Measurements from ENCODE around the gene GTF2H2C.
"Not testable (repeated sequence)": the region's sequence is repeated elsewhere in the genome, so short reads cannot be mapped to it uniquely, and the experiment has no call there.

GTF2H2C gene

GRCh38 chr5:69559908-69560330 lies at the start of gene GTF2H2C:
Gene GTF2H2C (plus strand): TSS chr5:69560191. CDS start chr5:69565133, 4,942 bp downstream.
- not testable (repeated sequence) for H3K9me3 ChIP-seq (ENCODE audit: control insufficient read depth in 2 of 2, low read length in 2 of 2); H3K4me1 ChIP-seq (ENCODE audit: control insufficient read depth in 2 of 2, insufficient read depth in 2 of 2, low read length in 2 of 2); H3K36me3 ChIP-seq (ENCODE audit: control insufficient read depth in 2 of 2, insufficient read depth in 2 of 2, low read length in 2 of 2); H3K27me3 ChIP-seq (ENCODE audit: control insufficient read depth in 2 of 2, insufficient read depth in 2 of 2, low read length in 2 of 2)
- Histone ChIP-seq H3K9ac (ENCODE audit: low read depth in 1 of 2, low read length in 2 of 2) (peak within 1 kb of the TSS; percentile 41 to 59), H3K4me3 (ENCODE audit: low read length in 2 of 2) (peak within 1 kb of the TSS; percentile 61 to 71), H3K27ac (ENCODE audit: low read depth in 2 of 2, low read length in 2 of 2) (peak within 1 kb of the TSS in 1 of 2 donors; percentile 58)

DNA sequence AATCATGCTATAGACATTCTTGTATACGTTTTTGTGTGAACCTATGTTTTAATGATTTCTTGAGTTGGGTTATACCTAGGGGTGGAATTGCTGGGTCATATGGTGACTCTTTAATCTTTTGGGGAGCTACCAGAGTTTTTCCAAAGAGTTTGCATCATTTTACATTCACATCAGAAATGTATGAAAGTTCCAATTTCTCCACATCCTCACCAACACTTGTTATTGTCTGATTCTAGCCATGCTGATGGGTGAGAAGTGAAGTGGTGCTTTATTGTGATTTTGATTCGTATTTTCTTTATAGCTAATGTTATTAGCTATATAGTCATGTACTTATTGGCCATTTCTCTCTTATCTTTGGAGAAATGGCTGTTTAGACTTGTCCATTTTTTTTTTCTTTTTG lies 49.3 kb upstream of the GTF2H2C start:
- Histone ChIP-seq H3K9ac (ENCODE audit: low read depth in 1 of 2, low read length in 2 of 2) (no peak overlapping the region), H3K4me1 (ENCODE audit: control insufficient read depth in 2 of 2, insufficient read depth in 2 of 2, low read length in 2 of 2) (peaks cover 4 to 5% of the 10 kb centered on the region in 2 donors), H3K36me3 (ENCODE audit: control insufficient read depth in 2 of 2, insufficient read depth in 2 of 2, low read length in 2 of 2) (peaks cover 19 to 22% of the 10 kb centered on the region in 2 donors), H3K9me3 (ENCODE audit: control insufficient read depth in 2 of 2, low read length in 2 of 2) (no peaks in the 10 kb centered on the region), H3K4me3 (ENCODE audit: low read length in 2 of 2) (no peak overlapping the region), H3K27ac (ENCODE audit: low read depth in 2 of 2, low read length in 2 of 2) (no peak overlapping the region), H3K27me3 (ENCODE audit: control insufficient read depth in 2 of 2, insufficient read depth in 2 of 2, low read length in 2 of 2) (no peaks in the 10 kb centered on the region)

- Histone ChIP-seq H3K4me1 (ENCODE audit: control insufficient read depth in 2 of 2, insufficient read depth in 2 of 2, low read length in 2 of 2) (peaks cover 5 to 12% of the 10 kb centered on the region in 2 donors), H3K27ac (ENCODE audit: low read depth in 2 of 2, low read length in 2 of 2) (no peak overlapping the region), H3K9me3 (ENCODE audit: control insufficient read depth in 2 of 2, low read length in 2 of 2) (no peaks in the 10 kb centered on the region), H3K4me3 (ENCODE audit: low read length in 2 of 2) (no peak overlapping the region), H3K27me3 (ENCODE audit: control insufficient read depth in 2 of 2, insufficient read depth in 2 of 2, low read length in 2 of 2) (no peaks in the 10 kb centered on the region), H3K9ac (ENCODE audit: low read depth in 1 of 2, low read length in 2 of 2) (no peak overlapping the region), H3K36me3 (ENCODE audit: control insufficient read depth in 2 of 2, insufficient read depth in 2 of 2, low read length in 2 of 2) (peaks cover 12 to 14% of the 10 kb centered on the region in 2 donors)
These were observed 47.2 kb upstream of the GTF2H2C start for GRCh38 chr5:69512740-69513260.

GRCh38 chr5:69515570-69515969 lies 44.4 kb upstream of the GTF2H2C start:
- not testable (repeated sequence) for H3K9ac ChIP-seq (ENCODE audit: low read depth in 1 of 2, low read length in 2 of 2); H3K4me3 ChIP-seq (ENCODE audit: low read length in 2 of 2); H3K36me3 ChIP-seq (ENCODE audit: control insufficient read depth in 2 of 2, insufficient read depth in 2 of 2, low read length in 2 of 2); H3K27ac ChIP-seq (ENCODE audit: low read depth in 2 of 2, low read length in 2 of 2); H3K9me3 ChIP-seq (ENCODE audit: control insufficient read depth in 2 of 2, low read length in 2 of 2); H3K27me3 ChIP-seq (ENCODE audit: control insufficient read depth in 2 of 2, insufficient read depth in 2 of 2, low read length in 2 of 2)
- peaks cover 13 to 27% of the 10 kb centered on the region in 2 donors for H3K4me1 ChIP-seq (ENCODE audit: control insufficient read depth in 2 of 2, insufficient read depth in 2 of 2, low read length in 2 of 2)

DNA sequence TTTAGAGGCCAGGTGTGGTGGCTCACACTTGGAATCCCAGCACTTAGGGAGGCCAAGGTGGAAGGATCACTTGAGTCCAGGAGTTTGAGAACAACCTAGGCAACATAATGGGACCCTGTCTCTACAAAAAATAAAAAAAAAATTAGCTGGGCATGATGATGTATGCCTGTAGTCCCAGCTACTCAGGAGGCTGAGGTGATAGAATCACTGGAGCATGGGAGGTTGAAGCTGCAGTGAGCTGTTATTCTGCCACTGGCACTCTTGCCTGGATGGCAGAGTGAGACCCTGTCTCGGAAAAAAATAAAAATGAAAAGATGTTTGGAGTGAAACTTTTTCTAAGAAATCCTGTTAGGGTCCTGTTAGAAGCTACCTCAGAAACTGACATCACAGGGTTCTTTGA lies 43.2 kb upstream of the GTF2H2C start:
- H3K4me1 ChIP-seq (ENCODE audit: control insufficient read depth in 2 of 2, insufficient read depth in 2 of 2, low read length in 2 of 2), result peaks cover 16 to 34% of the 10 kb centered on the region in 2 donors

DNA sequence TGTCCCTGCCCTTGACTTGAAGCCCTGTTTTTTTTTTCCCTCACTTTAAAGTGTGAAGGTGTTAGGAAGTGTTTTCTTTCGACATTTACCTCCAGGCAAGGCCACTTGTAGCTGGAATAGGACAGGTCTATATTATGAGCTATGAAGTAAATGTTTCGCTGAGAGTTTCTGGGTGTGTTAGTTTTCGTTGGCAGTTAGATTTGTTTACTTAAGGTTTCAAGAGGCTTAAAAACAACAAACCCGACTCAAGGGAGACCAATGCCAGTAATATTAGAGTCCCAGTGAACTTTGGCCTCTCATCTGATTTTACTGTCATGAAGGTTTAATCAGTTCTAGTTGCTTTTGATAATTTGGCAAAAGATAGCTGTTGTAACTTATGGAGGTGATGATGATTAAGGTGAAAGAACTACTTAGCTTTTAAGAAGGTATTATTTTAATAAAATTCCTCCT lies 42.2 kb upstream of the GTF2H2C start:
- Histone ChIP-seq H3K27ac (ENCODE audit: low read depth in 2 of 2, low read length in 2 of 2) (peak overlapping the region; percentile 80 to 92), H3K36me3 (ENCODE audit: control insufficient read depth in 2 of 2, insufficient read depth in 2 of 2, low read length in 2 of 2) (no peaks in the 10 kb centered on the region)

More for the DNA sequence above, 43.2 kb upstream of the GTF2H2C start:
- H3K27me3 ChIP-seq (ENCODE audit: control insufficient read depth in 2 of 2, insufficient read depth in 2 of 2, low read length in 2 of 2), result no peaks in the 10 kb centered on the region
- no peak overlapping the region for H3K4me3 ChIP-seq (ENCODE audit: low read length in 2 of 2)
- H3K9me3 ChIP-seq (ENCODE audit: control insufficient read depth in 2 of 2, low read length in 2 of 2), result no peaks in the 10 kb centered on the region
- peak overlapping the region in 1 of 2 donors; percentile 17 for H3K9ac ChIP-seq (ENCODE audit: low read depth in 1 of 2, low read length in 2 of 2)
- H3K36me3 ChIP-seq (ENCODE audit: control insufficient read depth in 2 of 2, insufficient read depth in 2 of 2, low read length in 2 of 2), result no peaks in the 10 kb centered on the region
- H3K27ac ChIP-seq (ENCODE audit: low read depth in 2 of 2, low read length in 2 of 2), result peak overlapping the region; percentile 3 to 92

GRCh38 chr5:69519285-69519684 lies 40.7 kb upstream of the GTF2H2C start:
- H3K4me3 ChIP-seq (ENCODE audit: low read length in 2 of 2), result no peak overlapping the region
- H3K9me3 ChIP-seq (ENCODE audit: control insufficient read depth in 2 of 2, low read length in 2 of 2), result no peaks in the 10 kb centered on the region
- H3K9ac ChIP-seq (ENCODE audit: low read depth in 1 of 2, low read length in 2 of 2), result peak overlapping the region in 1 of 2 donors; percentile 39
- H3K27me3 ChIP-seq (ENCODE audit: control insufficient read depth in 2 of 2, insufficient read depth in 2 of 2, low read length in 2 of 2), result no peaks in the 10 kb centered on the region
- H3K27ac ChIP-seq (ENCODE audit: low read depth in 2 of 2, low read length in 2 of 2), result peak overlapping the region in 1 of 2 donors; percentile 39
- peaks cover 11 to 32% of the 10 kb centered on the region in 2 donors for H3K4me1 ChIP-seq (ENCODE audit: control insufficient read depth in 2 of 2, insufficient read depth in 2 of 2, low read length in 2 of 2)
- H3K36me3 ChIP-seq (ENCODE audit: control insufficient read depth in 2 of 2, insufficient read depth in 2 of 2, low read length in 2 of 2), result no peaks in the 10 kb centered on the region

More for the DNA sequence above, 42.2 kb upstream of the GTF2H2C start:
- Histone ChIP-seq H3K4me1 (ENCODE audit: control insufficient read depth in 2 of 2, insufficient read depth in 2 of 2, low read length in 2 of 2) (peaks cover 16 to 36% of the 10 kb centered on the region in 2 donors), H3K27me3 (ENCODE audit: control insufficient read depth in 2 of 2, insufficient read depth in 2 of 2, low read length in 2 of 2) (no peaks in the 10 kb centered on the region), H3K4me3 (ENCODE audit: low read length in 2 of 2) (peak overlapping the region in 1 of 2 donors; percentile 26), H3K9me3 (ENCODE audit: control insufficient read depth in 2 of 2, low read length in 2 of 2) (no peaks in the 10 kb centered on the region), H3K9ac (ENCODE audit: low read depth in 1 of 2, low read length in 2 of 2) (peak overlapping the region; percentile 24 to 69)

DNA sequence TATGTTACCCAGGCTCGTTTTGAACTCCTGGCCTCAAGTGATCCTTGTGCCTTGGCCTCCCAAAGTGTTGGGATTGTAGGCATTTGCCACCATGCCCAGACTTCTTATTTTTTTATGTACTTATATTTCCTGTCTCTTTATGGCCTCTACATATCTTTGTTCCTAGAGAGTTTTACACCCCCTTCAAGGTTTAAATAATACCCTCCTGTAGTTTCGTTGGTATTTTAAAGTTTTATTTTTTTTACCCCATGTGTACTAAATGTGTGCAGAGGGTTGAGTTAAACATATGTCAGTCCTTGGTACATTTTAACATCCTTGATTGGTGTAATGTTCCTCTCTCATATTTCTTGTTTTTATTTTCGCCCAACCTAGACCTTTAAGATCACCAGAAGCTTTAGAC lies 38.0 kb upstream of the GTF2H2C start:
- Histone ChIP-seq H3K36me3 (ENCODE audit: control insufficient read depth in 2 of 2, insufficient read depth in 2 of 2, low read length in 2 of 2) (peaks cover 2 to 3% of the 10 kb centered on the region in 2 donors), H3K9me3 (ENCODE audit: control insufficient read depth in 2 of 2, low read length in 2 of 2) (no peaks in the 10 kb centered on the region), H3K27ac (ENCODE audit: low read depth in 2 of 2, low read length in 2 of 2) (no peak overlapping the region), H3K27me3 (ENCODE audit: control insufficient read depth in 2 of 2, insufficient read depth in 2 of 2, low read length in 2 of 2) (no peaks in the 10 kb centered on the region), H3K4me1 (ENCODE audit: control insufficient read depth in 2 of 2, insufficient read depth in 2 of 2, low read length in 2 of 2) (peaks cover 11 to 40% of the 10 kb centered on the region in 2 donors), H3K9ac (ENCODE audit: low read depth in 1 of 2, low read length in 2 of 2) (no peak overlapping the region), H3K4me3 (ENCODE audit: low read length in 2 of 2) (no peak overlapping the region)

DNA sequence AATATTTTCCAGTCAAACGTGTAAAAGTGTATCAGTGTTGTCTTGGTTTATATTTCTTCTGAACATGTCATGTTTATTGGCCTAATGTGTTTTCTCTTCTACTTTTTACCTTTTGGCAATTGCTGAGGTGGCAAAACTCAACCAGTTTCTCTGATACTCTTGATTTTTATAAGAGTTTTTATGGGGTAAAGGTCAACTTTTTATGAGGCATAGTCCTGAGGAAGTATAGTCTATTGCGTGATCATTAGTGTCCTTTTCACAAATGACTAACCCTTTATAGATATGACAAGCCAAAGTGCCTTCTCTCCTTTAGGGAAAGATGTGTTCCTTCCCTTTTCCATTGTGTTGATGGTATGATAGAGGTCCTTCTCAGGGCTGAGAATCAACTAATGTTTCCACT lies 34.5 kb upstream of the GTF2H2C start:
- Histone ChIP-seq H3K4me3 (ENCODE audit: low read length in 2 of 2) (no peak overlapping the region), H3K36me3 (ENCODE audit: control insufficient read depth in 2 of 2, insufficient read depth in 2 of 2, low read length in 2 of 2) (peaks cover 3 to 5% of the 10 kb centered on the region in 2 donors), H3K9me3 (ENCODE audit: control insufficient read depth in 2 of 2, low read length in 2 of 2) (no peaks in the 10 kb centered on the region), H3K9ac (ENCODE audit: low read depth in 1 of 2, low read length in 2 of 2) (no peak overlapping the region), H3K27me3 (ENCODE audit: control insufficient read depth in 2 of 2, insufficient read depth in 2 of 2, low read length in 2 of 2) (no peaks in the 10 kb centered on the region), H3K27ac (ENCODE audit: low read depth in 2 of 2, low read length in 2 of 2) (peak overlapping the region; percentile 39 to 59), H3K4me1 (ENCODE audit: control insufficient read depth in 2 of 2, insufficient read depth in 2 of 2, low read length in 2 of 2) (peaks cover 13 to 34% of the 10 kb centered on the region in 2 donors)

DNA sequence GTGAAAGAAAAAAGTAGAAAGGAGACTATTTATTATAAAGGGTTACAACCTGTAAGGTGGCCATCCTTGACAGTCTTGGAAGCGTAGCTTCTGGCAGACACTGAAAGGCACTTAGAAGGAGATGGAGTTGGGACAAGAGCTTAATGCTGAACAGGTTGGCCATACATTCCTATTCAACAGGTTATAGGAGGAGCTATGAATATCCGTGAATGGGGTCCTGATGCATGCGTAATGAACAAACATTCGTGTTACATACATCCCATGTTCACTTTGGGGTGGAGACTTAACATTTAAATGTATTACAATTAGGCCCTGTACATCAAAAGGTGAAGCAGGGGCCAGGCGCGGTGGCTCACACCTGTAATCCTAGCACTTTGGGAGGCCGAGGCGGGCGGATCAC lies 33.3 kb upstream of the GTF2H2C start:
- Histone ChIP-seq H3K27ac (ENCODE audit: low read depth in 2 of 2, low read length in 2 of 2) (no peak overlapping the region), H3K9me3 (ENCODE audit: control insufficient read depth in 2 of 2, low read length in 2 of 2) (no peaks in the 10 kb centered on the region), H3K27me3 (ENCODE audit: control insufficient read depth in 2 of 2, insufficient read depth in 2 of 2, low read length in 2 of 2) (no peaks in the 10 kb centered on the region), H3K9ac (ENCODE audit: low read depth in 1 of 2, low read length in 2 of 2) (no peak overlapping the region), H3K36me3 (ENCODE audit: control insufficient read depth in 2 of 2, insufficient read depth in 2 of 2, low read length in 2 of 2) (peaks cover 3 to 5% of the 10 kb centered on the region in 2 donors), H3K4me1 (ENCODE audit: control insufficient read depth in 2 of 2, insufficient read depth in 2 of 2, low read length in 2 of 2) (peaks cover 11 to 29% of the 10 kb centered on the region in 2 donors), H3K4me3 (ENCODE audit: low read length in 2 of 2) (no peak overlapping the region)

Measured in mucosa of rectum (tissue), 2 donors.